Astrocyte (in vitro differentiated cells and primary cell): ENCODE results near the gene PLEKHB1. TPM values are rescaled to one million over a fixed set of nuclear protein-coding genes. Genes with fewer than 3 reads are reported as not detected.
"Not testable (repeated sequence)": the region's sequence is repeated elsewhere in the genome, so short reads cannot be mapped to it uniquely, and the experiment has no call there.

Source experiments
- DNase-seq: peaks from one replicate; pipeline ENCODE4 v3.0.0-alpha.2; 2010; ENCODE audit warnings: low read depth
- FAIRE-seq: peaks from 2 replicates; lab custom pipeline; 2011; peaks lifted over from hg19 to GRCh38; lab: Jason Lieb, UNC
- H2AFZ ChIP-seq: 2 replicates; pipeline ENCODE4 v1.6.0; 2012; ENCODE audit warnings: low read depth, low read length, inconsistent platforms
- H3K27ac ChIP-seq: 2 replicates; pipeline ENCODE4 v1.5.1; 2011; ENCODE audit warnings: low read depth, low read length, inconsistent platforms
- H3K27me3 ChIP-seq: 2 replicates; pipeline ENCODE4 v1.6.0; 2011; ENCODE audit warnings: low read length, inconsistent platforms; ENCODE audit not compliant: insufficient read depth
- H3K36me3 ChIP-seq: 2 replicates; pipeline ENCODE4 v1.5.1; 2011; ENCODE audit warnings: low read length, inconsistent platforms; ENCODE audit not compliant: insufficient read depth
- H3K4me1 ChIP-seq: 2 replicates; pipeline ENCODE4 v1.5.1; 2011; ENCODE audit warnings: low read length, inconsistent platforms; ENCODE audit not compliant: insufficient read depth
- H3K4me2 ChIP-seq: 2 replicates; pipeline ENCODE4 v1.6.0; 2012; ENCODE audit warnings: low read length, inconsistent platforms
- H3K4me3 ChIP-seq: 2 replicates; pipeline ENCODE4 v1.5.1; 2011; ENCODE audit warnings: low read depth, mild to moderate bottlenecking, low read length, inconsistent platforms; ENCODE audit not compliant: insufficient read depth
- H3K79me2 ChIP-seq: 2 replicates; pipeline ENCODE4 v1.6.0; 2012; ENCODE audit warnings: mild to moderate bottlenecking, low read length, inconsistent platforms; ENCODE audit not compliant: insufficient read depth
- H3K9ac ChIP-seq: 2 replicates; pipeline ENCODE4 v1.6.0; 2012; ENCODE audit warnings: mild to moderate bottlenecking, low read length, inconsistent platforms
- H3K9me3 ChIP-seq: 2 replicates; pipeline ENCODE4 v1.5.1; 2012; ENCODE audit warnings: low read depth, mild to moderate bottlenecking, low read length, inconsistent platforms; ENCODE audit not compliant: insufficient read depth
- H4K20me1 ChIP-seq: 2 replicates; pipeline ENCODE4 v1.6.0; 2012; ENCODE audit warnings: low read length, inconsistent platforms; ENCODE audit not compliant: insufficient read depth
- H3K27ac Mint-ChIP-seq: one replicate; pipeline ENCODE4 v1.8.0; 2021; ENCODE audit warnings: mild to moderate bottlenecking, mixed read lengths; ENCODE audit not compliant: unreplicated experiment
- H3K27me3 Mint-ChIP-seq: one replicate; pipeline ENCODE4 v1.8.0; 2021; ENCODE audit warnings: low read depth, mixed read lengths; ENCODE audit not compliant: unreplicated experiment
- H3K36me3 Mint-ChIP-seq: one replicate; pipeline ENCODE4 v1.8.0; 2021; ENCODE audit warnings: low read depth, mixed read lengths; ENCODE audit not compliant: unreplicated experiment
- H3K4me1 Mint-ChIP-seq: one replicate; pipeline ENCODE4 v1.8.0; 2021; ENCODE audit warnings: low read depth, mixed read lengths; ENCODE audit not compliant: unreplicated experiment
- H3K4me3 Mint-ChIP-seq: one replicate; pipeline ENCODE4 v1.8.0; 2021; ENCODE audit warnings: mild to moderate bottlenecking, moderate library complexity, mixed read lengths; ENCODE audit not compliant: unreplicated experiment
- H3K9me3 Mint-ChIP-seq: one replicate; pipeline ENCODE4 v1.8.0; 2021; ENCODE audit warnings: mild to moderate bottlenecking, mixed read lengths; ENCODE audit not compliant: unreplicated experiment
- CTCF ChIP-seq: IDR thresholded peaks from 2 replicates; pipeline ENCODE4 v1.5.1; 2011; ENCODE audit warnings: low read depth, mild to moderate bottlenecking, inconsistent platforms, low read length, moderate library complexity; ENCODE audit not compliant: insufficient read depth
- EZH2 ChIP-seq: IDR thresholded peaks from 2 replicates; pipeline ENCODE4 v1.6.1; 2012; ENCODE audit warnings: mild to moderate bottlenecking, low read length, inconsistent platforms; ENCODE audit not compliant: insufficient read depth
- total RNA-seq: library from RNA; stranded (reverse); gene quantifications from 2 replicates; pipeline ENCODE4 v1.2.1, GENCODE V29; 2021

Gene PLEKHB1
- total RNA-seq, 1 donor from 2014 or later: 4.5 TPM

DNA sequence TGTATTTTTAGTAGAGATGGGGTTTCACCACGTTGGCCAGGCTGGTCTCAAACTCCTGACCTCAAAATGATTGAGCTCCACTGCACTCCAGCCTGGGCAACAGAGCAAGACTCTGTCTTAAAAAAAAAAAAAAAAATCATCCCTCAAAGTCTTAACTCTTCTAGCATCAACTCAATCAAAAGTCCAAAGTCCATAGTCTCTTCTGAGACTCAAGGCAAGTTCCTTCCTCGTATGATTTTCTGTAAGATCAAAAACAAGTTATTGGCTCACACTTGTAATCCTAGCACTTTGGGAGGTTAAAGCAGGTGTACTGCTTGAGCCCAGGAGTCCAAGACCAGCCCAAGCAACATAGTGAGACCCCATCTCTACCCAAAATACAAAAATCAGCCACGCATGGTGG lies 24.4 kb downstream of the PLEKHB1 start:
- Histone ChIP-seq H3K79me2 (no peaks in the 10 kb centered on the region), H3K9ac (no peak overlapping the region), H3K36me3 (peaks cover 2% of the 10 kb centered on the region), H3K4me1 (no peaks in the 10 kb centered on the region), H3K4me2 (no peak overlapping the region), H4K20me1 (peaks cover 3% of the 10 kb centered on the region), H3K9me3 (no peaks in the 10 kb centered on the region), H2AFZ (no peak overlapping the region), H3K27ac (no peak overlapping the region), H3K4me3 (no peak overlapping the region), H3K27me3 (no peaks in the 10 kb centered on the region)
- H3K4me3 Mint-ChIP-seq: no peak overlapping the region
- H3K36me3 Mint-ChIP-seq: peaks cover 2% of the 10 kb centered on the region
- DNase-seq (no peak), FAIRE-seq (no peak)
- no peaks in the 10 kb centered on the region for H3K27me3 Mint-ChIP-seq
- H3K4me1 Mint-ChIP-seq: peaks cover 2% of the 10 kb centered on the region
- TF ChIP-seq EZH2 (no peak), CTCF (no peak)
- no peaks in the 10 kb centered on the region for H3K9me3 Mint-ChIP-seq
- no peak overlapping the region for H3K27ac Mint-ChIP-seq

DNA sequence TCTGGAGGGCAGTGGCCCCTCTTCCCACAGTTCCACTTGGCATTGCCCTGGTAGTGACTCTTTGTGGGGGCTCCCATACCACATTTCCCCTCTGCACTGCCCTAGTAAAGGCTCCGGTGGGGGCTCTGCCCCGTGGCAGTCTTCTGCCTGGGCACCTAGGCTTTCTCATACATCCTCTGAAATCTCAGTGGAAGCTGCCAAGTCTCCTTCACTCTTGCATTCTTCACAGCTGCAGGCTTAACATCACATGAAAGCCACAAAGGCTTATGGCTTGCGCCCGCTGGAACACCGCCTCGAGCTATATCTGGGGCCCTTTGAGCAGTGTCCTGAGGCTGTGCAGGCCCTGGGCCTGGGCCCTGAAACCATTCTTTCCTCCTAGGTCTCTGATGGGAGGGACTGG lies 25.3 kb downstream of the PLEKHB1 start:
- FAIRE-seq: no peak
- TF ChIP-seq EZH2 (no peak), CTCF (no peak)

DNA sequence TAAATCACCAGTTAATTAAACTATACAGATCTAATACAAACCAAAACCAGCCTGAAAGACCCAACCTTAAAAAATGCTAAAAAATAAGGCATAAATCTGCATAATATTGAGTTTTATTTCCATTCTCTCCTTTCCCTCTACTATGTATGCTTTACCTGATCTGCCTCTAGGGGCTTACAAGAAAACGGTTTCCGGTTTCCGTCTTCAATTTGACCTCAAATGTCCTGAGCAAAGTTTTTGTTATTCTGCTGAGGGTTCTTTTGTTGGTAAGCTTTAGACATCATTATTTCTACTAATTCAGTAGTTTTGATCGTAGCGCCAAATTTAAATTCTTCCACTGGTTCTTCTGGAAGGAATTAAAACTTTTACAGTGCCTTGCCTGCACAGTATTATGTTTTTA lies 30.2 kb downstream of the PLEKHB1 start:
- not testable (repeated sequence) for H3K27me3 Mint-ChIP-seq, H4K20me1 ChIP-seq, H3K9ac ChIP-seq, H3K4me2 ChIP-seq, H3K79me2 ChIP-seq, H3K4me3 ChIP-seq, H3K27me3 ChIP-seq, H2AFZ ChIP-seq, DNase-seq, H3K27ac Mint-ChIP-seq, H3K27ac ChIP-seq, H3K4me3 Mint-ChIP-seq, FAIRE-seq, H3K9me3 Mint-ChIP-seq, H3K4me1 ChIP-seq, H3K9me3 ChIP-seq, H3K4me1 Mint-ChIP-seq
- peaks cover 14% of the 10 kb centered on the region for H3K36me3 Mint-ChIP-seq
- H3K36me3 ChIP-seq: peaks cover 19% of the 10 kb centered on the region

More for the DNA sequence above, 25.3 kb downstream of the PLEKHB1 start:
- no peak overlapping the region for H2AFZ ChIP-seq
- Mint-ChIP-seq H3K9me3 (no peaks in the 10 kb centered on the region), H3K4me1 (peaks cover 2% of the 10 kb centered on the region), H3K27ac (no peak overlapping the region), H3K27me3 (no peaks in the 10 kb centered on the region), H3K4me3 (no peak overlapping the region), H3K36me3 (peaks cover 2% of the 10 kb centered on the region)
- H3K9ac ChIP-seq: no peak overlapping the region
- H4K20me1 ChIP-seq: no peaks in the 10 kb centered on the region
- DNase-seq: no peak
- no peaks in the 10 kb centered on the region for H3K79me2 ChIP-seq
- no peak overlapping the region for H3K4me2 ChIP-seq
- no peak overlapping the region for H3K4me3 ChIP-seq
- H3K9me3 ChIP-seq: no peaks in the 10 kb centered on the region
- no peak overlapping the region for H3K27ac ChIP-seq
- H3K36me3 ChIP-seq: peaks cover 6% of the 10 kb centered on the region
- no peaks in the 10 kb centered on the region for H3K4me1 ChIP-seq
- H3K27me3 ChIP-seq: no peaks in the 10 kb centered on the region
